Measurements from ENCODE around the gene PNPLA6.

PNPLA6 gene

DNA sequence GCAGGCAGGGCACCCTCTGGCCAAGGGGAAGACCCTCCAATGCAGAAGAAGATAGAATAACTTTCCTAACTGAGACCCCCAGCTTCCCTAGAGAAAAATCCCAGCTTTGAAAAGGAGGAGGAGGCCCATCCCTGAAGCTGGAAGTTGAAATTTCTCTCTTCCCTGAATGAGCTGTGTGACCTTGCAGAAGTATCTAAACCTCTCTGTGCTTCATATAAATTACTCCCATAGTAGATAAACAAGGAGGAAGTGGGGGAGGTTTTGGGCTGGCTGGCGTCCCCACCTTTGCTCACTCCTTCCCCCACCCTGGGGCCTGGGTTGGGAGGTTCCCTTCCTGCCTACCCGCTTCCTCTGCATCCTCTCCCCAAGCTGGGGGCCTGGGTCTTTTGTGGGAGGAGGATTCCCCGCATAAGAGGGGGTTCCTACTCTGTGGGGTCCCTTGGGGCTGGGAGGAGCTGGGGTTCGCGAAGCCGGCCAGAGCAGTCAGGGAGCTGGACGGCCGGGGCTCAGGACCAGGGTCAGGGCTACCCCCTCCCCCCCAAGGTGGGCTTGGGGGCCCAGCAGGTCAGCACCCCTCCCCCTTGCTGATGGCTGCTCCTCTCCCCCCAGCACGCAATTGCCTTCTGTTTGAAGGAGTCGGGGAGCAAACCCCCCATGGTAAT, 71.8 kb downstream of the PNPLA6 start:
- no peak overlapping the region for H3K4me3 ChIP-seq (ENCODE audit: low read depth, low read length)
- TF ChIP-seq, protein P1, sequence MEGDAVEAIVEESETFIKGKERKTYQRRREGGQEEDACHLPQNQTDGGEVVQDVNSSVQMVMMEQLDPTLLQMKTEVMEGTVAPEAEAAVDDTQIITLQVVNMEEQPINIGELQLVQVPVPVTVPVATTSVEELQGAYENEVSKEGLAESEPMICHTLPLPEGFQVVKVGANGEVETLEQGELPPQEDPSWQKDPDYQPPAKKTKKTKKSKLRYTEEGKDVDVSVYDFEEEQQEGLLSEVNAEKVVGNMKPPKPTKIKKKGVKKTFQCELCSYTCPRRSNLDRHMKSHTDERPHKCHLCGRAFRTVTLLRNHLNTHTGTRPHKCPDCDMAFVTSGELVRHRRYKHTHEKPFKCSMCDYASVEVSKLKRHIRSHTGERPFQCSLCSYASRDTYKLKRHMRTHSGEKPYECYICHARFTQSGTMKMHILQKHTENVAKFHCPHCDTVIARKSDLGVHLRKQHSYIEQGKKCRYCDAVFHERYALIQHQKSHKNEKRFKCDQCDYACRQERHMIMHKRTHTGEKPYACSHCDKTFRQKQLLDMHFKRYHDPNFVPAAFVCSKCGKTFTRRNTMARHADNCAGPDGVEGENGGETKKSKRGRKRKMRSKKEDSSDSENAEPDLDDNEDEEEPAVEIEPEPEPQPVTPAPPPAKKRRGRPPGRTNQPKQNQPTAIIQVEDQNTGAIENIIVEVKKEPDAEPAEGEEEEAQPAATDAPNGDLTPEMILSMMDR (IDR thresholded peaks at IDR 0.05; ENCODE audit: low read depth, low read length, missing control alignments): no peak
- no peak for DNase-seq (ENCODE audit: low read depth)

DNA sequence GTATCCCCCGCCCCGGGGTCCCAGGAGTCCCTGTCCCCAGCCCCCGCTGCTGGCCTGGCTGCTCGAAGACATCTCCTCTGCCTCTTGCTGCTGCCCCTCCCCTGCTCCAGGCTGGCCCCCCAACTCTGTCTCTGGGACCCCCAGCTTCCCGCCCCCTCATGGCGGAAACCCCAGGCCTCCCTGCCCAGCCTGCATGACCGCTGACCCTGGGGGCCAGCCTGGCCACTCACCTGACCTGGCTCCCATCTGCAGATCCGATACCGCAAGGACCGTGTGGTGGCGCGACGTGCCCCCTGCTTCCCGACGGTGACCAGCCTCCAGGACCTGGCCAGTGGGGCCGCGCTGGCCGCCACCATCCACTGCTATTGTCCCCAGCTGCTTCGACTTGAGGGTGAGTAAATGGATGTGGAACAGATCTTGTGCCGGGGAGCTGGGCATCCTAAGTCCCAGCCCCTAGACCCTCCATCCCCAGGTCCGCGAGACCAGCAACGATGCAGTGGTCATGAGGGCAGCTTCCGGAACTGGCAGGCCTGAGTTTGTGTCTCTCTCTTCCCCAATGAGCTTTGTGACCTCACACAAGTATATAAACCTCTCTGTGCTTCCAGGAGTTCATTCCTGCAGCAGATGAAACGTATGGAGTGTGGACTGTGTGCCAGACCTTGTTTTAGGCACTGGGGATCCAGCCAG, 72.5 kb downstream of the PNPLA6 start:
- TF ChIP-seq, protein P1 (IDR thresholded peaks at IDR 0.05; ENCODE audit: low read depth, low read length, missing control alignments): no peak
- H3K4me3 ChIP-seq (ENCODE audit: low read depth, low read length): no peak overlapping the region
- no peak for DNase-seq (ENCODE audit: low read depth)

DNA sequence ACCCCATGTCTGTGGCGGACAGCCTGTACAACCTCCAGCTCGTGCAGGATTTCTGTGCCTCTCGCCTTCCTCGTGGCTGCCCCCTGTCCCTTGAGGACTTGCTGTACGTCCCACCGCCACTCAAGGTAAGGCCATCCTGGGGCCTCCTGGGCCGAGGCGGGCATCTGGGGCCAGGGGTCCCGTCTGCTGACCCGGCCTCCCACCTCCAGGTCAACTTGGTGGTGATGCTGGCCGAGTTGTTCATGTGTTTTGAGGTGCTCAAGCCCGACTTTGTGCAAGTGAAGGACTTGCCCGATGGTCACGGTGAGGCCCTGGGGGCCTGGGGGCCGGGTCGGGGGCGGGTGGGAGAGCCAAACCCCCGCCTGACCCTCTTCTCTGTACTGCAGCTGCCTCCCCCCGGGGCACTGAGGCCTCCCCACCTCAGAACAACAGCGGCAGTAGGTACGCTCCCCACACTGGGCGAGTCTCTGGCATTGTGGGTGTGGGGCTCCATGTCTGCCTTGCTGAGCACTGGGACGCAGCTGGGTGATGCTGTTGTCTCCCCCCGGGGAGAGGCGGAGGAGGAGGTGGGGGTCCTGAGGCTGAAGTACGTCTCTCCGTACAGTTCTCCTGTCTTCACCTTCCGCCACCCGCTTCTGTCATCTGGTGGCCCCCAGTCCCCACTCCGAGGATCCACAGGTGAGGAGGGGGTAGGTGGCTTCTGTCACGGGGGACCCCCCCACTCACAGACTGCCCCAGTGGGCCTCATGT, 75.1 kb downstream of the PNPLA6 start:
- DNase-seq (ENCODE audit: low read depth): no peak
- TF ChIP-seq, protein P1 (IDR thresholded peaks at IDR 0.05; ENCODE audit: low read depth, low read length, missing control alignments): no peak
- no peak overlapping the region for H3K4me3 ChIP-seq (ENCODE audit: low read depth, low read length)

All from GM12864 (cell line).